K562 (cell line): ENCODE measurements around the gene MALAT1. TPM values are rescaled to one million over a fixed set of nuclear protein-coding genes. Genes with fewer than 3 reads are reported as not detected.

Experiments used
- CBX3 ChIP-seq, 2 experiments: IDR thresholded peaks; 1 replicate in 1 of 2; 2 replicates in 1 of 2; pipeline ENCODE4 v1.6.1; 2012; ENCODE audit warnings: inconsistent platforms in 2 of 2, low read length in 2 of 2, borderline replicate concordance in 1 of 2, control low read depth in 1 of 2
- DDX20 ChIP-seq: fragments of 450-650 bp; IDR thresholded peaks from 2 replicates; pipeline ENCODE4 v1.6.1; 2016; ENCODE audit warnings: missing genetic modification characterization, low read depth, mild to moderate bottlenecking, missing compliant biosample characterization, moderate library complexity
- HMGN3 ChIP-seq: IDR thresholded peaks from 2 replicates; pipeline ENCODE4 v1.6.1; 2011; ENCODE audit warnings: borderline replicate concordance, low read depth, mild to moderate bottlenecking, mixed read lengths, low read length; ENCODE audit not compliant: insufficient read length; ENCODE audit errors: extremely low read depth
- PHTF2 ChIP-seq: fragments of 250-450 bp; sonication (Bioruptor Pico); IDR thresholded peaks from 2 replicates; pipeline ENCODE4 v1.5.0; 2021; ENCODE audit warnings: mild to moderate bottlenecking
- RBBP5 ChIP-seq: fragments of 200-600 bp; sonication (generic); IDR thresholded peaks from 2 replicates; pipeline ENCODE4 v1.6.1; 2012; ENCODE audit warnings: borderline replicate concordance, mild to moderate bottlenecking, low read length, control low read depth, inconsistent platforms; ENCODE audit not compliant: insufficient read depth, poor library complexity, severe bottlenecking
- TEAD2 ChIP-seq: fragments of 450-650 bp; IDR thresholded peaks from 2 replicates; pipeline ENCODE4 v1.6.1; 2016; ENCODE audit warnings: missing genetic modification characterization, control low read depth, missing compliant biosample characterization
- polyA plus RNA-seq, 8 experiments: library from polyadenylated mRNA; depleted of rRNA in 4 of 8; stranded (reverse) in 5 of 8; unstranded in 3 of 8; fragments of >200 nt; fragmentation: Nextera tagmentation in 2 of 8; fragmentation: Illumina TruSeq in 1 of 8; extraction: Ambion mirVana in 2 of 8; extraction: Trizol in 1 of 8; gene quantifications; 2 replicates each; pipeline versions ENCODE4 v1.2.1 to v1.2.3, GENCODE V29; 2011 to 2014; ENCODE audit warnings: inconsistent platforms in 1 of 8, missing spikeins in 1 of 8
- total RNA-seq, 7 experiments: library from RNA; depleted of rRNA in 6 of 7; stranded (reverse); fragments of >200 nt in 6 of 7; fragmentation: Illumina TruSeq in 2 of 7; extraction: Trizol in 2 of 7; gene quantifications; 2 replicates each; pipeline versions ENCODE4 v1.2.1 to v1.2.3, GENCODE V29; 2011 to 2021; ENCODE audit warnings: low replicate concordance in 1 of 7
- TF ChIP-seq, protein P1 (sequence below): sonication (generic); formaldehyde crosslinking; IDR thresholded peaks from 2 replicates; pipeline ENCODE4 v1.8.1; 2023; ENCODE audit warnings: mild to moderate bottlenecking, missing genetic modification reagents
- TF ChIP-seq, protein P2 (sequence below): sonication (generic); formaldehyde crosslinking; IDR thresholded peaks from 2 replicates; pipeline ENCODE4 v1.9.0; 2022; ENCODE audit warnings: mild to moderate bottlenecking, missing genetic modification reagents
- TF ChIP-seq, protein P3 (sequence below): fragments of 250-450 bp; sonication (Bioruptor Pico); IDR thresholded peaks from 2 replicates; pipeline ENCODE4 v1.4.0; 2020; ENCODE audit warnings: mild to moderate bottlenecking, moderate library complexity, borderline replicate concordance
- TF ChIP-seq, protein P4 (sequence below), 2 experiments: fragments of 450-650 bp; IDR thresholded peaks; 2 replicates each; pipeline ENCODE4 v1.6.1; 2016; ENCODE audit warnings: mild to moderate bottlenecking in 2 of 2, borderline replicate concordance in 1 of 2, low read depth in 1 of 2, moderate library complexity in 1 of 2

MALAT1 gene
- total and polyA plus RNA-seq, 9 of the 15 experiments (the other 6 are each of a cell fraction or from before 2014, with no cell fraction given): 363 to 8,715 (median 2,351) TPM

DNA sequence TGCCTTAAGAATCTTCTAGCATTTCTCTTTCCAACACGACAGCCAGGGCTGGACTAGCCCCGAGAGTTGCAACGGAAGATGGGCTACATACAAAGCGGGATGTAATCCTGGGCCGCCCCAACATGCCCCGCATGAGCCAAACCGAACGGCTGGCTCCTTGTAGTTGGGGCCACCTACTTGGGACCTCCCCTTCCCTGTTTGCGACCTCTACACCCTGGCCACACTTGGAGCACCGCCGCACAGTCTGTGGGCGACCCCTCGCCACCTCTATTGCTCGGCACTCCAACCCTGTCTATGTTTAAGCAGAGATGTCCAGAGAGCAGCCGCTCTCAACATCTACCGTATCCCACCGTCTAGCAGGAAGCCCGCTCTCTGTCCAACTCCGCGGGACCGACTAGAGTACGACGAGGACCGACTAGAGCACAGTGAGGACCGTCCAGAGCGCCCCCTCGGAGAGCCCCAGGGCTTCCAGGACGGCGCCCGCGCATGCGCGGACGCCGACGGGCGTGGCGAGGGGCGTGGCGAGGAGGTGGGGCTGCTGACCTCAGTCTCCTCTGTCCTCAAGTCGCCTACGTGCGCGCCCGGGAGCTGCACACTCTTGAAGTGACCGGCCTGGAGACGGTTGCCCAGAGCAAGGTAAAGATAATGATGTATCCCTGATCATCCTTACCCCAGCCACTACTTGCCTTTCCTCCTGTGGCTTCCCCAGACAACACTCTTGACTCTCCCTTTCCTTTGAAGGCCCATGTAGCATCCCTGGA is 44.0 kb upstream of the MALAT1 start (continued):
- TF ChIP-seq, protein P1, sequence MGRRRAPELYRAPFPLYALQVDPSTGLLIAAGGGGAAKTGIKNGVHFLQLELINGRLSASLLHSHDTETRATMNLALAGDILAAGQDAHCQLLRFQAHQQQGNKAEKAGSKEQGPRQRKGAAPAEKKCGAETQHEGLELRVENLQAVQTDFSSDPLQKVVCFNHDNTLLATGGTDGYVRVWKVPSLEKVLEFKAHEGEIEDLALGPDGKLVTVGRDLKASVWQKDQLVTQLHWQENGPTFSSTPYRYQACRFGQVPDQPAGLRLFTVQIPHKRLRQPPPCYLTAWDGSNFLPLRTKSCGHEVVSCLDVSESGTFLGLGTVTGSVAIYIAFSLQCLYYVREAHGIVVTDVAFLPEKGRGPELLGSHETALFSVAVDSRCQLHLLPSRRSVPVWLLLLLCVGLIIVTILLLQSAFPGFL: no peak
- TF ChIP-seq, protein P2, sequence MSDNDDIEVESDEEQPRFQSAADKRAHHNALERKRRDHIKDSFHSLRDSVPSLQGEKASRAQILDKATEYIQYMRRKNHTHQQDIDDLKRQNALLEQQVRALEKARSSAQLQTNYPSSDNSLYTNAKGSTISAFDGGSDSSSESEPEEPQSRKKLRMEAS (CRISPR knock-in tag): peak; percentile 35; the same call in 1 of the 2 replicates
- TF ChIP-seq DDX20 (no peak), RBBP5 (peak; percentile 68), TEAD2 (tag) (no peak), HMGN3 (peak; percentile 77), CBX3 (IDR thresholded peaks at IDR 0.05; ENCODE audit: borderline replicate concordance in 1 of 2, low read length in 2 of 2) (no peak; a peak in 1 of 3 replicates), PHTF2 (CRISPR knock-in tag) (no peak)
- TF ChIP-seq, protein P3, sequence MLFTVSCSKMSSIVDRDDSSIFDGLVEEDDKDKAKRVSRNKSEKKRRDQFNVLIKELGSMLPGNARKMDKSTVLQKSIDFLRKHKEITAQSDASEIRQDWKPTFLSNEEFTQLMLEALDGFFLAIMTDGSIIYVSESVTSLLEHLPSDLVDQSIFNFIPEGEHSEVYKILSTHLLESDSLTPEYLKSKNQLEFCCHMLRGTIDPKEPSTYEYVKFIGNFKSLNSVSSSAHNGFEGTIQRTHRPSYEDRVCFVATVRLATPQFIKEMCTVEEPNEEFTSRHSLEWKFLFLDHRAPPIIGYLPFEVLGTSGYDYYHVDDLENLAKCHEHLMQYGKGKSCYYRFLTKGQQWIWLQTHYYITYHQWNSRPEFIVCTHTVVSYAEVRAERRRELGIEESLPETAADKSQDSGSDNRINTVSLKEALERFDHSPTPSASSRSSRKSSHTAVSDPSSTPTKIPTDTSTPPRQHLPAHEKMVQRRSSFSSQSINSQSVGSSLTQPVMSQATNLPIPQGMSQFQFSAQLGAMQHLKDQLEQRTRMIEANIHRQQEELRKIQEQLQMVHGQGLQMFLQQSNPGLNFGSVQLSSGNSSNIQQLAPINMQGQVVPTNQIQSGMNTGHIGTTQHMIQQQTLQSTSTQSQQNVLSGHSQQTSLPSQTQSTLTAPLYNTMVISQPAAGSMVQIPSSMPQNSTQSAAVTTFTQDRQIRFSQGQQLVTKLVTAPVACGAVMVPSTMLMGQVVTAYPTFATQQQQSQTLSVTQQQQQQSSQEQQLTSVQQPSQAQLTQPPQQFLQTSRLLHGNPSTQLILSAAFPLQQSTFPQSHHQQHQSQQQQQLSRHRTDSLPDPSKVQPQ (CRISPR knock-in tag): no peak
- TF ChIP-seq, protein P4, sequence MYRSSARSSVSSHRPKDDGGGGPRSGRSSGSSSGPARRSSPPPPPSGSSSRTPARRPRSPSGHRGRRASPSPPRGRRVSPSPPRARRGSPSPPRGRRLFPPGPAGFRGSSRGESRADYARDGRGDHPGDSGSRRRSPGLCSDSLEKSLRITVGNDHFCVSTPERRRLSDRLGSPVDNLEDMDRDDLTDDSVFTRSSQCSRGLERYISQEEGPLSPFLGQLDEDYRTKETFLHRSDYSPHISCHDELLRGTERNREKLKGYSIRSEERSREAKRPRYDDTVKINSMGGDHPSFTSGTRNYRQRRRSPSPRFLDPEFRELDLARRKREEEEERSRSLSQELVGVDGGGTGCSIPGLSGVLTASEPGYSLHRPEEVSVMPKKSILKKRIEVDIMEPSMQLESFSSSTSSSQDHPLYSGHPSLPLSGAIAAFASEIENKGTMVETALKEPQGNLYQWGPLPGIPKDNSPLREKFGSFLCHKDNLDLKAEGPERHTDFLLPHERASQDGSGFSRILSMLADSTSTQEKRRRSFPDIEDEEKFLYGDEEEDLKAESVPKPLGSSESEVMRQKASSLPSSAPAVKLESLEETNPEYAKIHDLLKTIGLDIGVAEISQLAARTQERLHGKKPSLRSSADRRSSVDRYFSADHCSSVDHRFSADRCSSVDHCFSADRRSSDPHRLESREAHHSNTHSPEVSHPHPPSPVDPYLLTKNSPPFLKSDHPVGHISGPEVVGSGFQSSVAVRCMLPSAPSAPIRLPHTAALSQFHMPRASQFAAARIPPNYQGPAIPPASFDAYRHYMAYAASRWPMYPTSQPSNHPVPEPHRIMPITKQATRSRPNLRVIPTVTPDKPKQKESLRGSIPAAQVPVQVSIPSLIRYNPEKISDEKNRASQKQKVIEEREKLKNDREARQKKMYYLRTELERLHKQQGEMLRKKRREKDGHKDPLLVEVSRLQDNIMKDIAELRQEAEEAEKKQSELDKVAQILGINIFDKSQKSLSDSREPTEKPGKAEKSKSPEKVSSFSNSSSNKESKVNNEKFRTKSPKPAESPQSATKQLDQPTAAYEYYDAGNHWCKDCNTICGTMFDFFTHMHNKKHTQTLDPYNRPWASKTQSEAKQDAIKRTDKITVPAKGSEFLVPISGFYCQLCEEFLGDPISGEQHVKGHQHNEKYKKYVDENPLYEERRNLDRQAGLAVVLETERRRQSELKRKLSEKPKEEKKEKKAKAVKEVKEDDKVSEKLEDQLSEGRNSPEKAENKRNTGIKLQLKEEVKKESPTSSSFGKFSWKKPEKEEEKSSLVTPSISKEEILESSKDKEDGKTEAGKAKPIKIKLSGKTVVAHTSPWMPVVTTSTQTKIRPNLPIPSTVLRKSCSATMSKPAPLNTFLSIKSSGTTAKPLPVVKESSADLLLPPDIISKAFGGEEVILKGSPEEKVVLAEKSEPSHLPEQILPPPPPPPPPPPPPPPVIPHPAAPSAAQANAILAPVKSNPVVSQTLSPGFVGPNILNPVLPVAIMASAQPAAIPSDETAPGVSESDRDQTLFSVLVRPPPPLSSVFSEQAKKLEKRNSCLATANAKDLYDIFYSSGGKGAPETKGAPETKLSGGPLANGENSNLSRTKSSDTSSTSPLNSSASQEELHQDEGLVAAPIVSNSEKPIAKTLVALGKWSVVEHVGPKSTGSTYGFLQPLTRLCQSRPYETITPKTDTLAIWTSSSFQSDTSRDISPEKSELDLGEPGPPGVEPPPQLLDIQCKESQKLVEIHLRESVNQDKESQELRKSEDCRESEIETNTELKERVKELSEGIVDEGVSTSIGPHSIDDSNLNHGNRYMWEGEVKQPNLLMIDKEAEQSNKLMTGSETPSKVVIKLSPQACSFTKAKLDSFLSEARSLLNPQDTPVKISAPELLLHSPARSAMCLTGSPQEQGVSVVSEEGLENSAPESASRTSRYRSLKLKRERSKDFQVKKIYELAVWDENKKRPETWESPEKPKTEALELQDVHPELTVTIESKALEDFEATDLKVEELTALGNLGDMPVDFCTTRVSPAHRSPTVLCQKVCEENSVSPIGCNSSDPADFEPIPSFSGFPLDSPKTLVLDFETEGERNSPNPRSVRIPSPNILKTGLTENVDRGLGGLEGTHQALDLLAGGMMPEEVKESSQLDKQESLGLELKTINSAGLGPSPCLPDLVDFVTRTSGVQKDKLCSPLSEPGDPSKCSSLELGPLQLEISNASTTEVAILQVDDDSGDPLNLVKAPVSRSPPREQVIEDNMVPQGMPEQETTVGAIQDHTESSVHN (IDR thresholded peaks at IDR 0.05; ENCODE audit: borderline replicate concordance in 1 of 2, low read depth in 1 of 2): no peak
